NT2/D1 (cell line): ENCODE measurements around the gene TOMM70.

Source experiments
- DNase-seq: peaks from one replicate; pipeline ENCODE4 v3.0.0-alpha.2; 2011; ENCODE audit warnings: low read depth, low spot score
- H3K27me3 ChIP-seq: 2 replicates; pipeline ENCODE4 v1.6.0; 2011; ENCODE audit warnings: mild to moderate bottlenecking; ENCODE audit not compliant: insufficient read length, insufficient read depth
- H3K36me3 ChIP-seq: 2 replicates; pipeline ENCODE4 v1.6.1; 2011; ENCODE audit warnings: mild to moderate bottlenecking, low read length, mixed read lengths; ENCODE audit not compliant: insufficient read depth, insufficient read length
- H3K4me1 ChIP-seq: 2 replicates; pipeline ENCODE4 v1.5.1; 2011; ENCODE audit not compliant: insufficient read depth, insufficient read length
- H3K4me3 ChIP-seq: 2 replicates; pipeline ENCODE4 v1.5.1; 2011; ENCODE audit warnings: low read depth; ENCODE audit not compliant: insufficient read length
- H3K9ac ChIP-seq: 2 replicates; pipeline ENCODE4 v1.6.0; 2011; ENCODE audit warnings: low read depth; ENCODE audit not compliant: insufficient read length
- H3K9me3 ChIP-seq: 2 replicates; pipeline ENCODE4 v1.5.1; 2011; ENCODE audit warnings: mild to moderate bottlenecking, low read length; ENCODE audit not compliant: insufficient read depth
- SUZ12 ChIP-seq: IDR thresholded peaks from 2 replicates; pipeline ENCODE4 v1.6.1; 2011; ENCODE audit not compliant: insufficient read length, insufficient read depth; ENCODE audit errors: extremely low read depth
- YY1 ChIP-seq: IDR thresholded peaks from 2 replicates; pipeline ENCODE4 v1.6.1; 2011; ENCODE audit not compliant: insufficient read length, insufficient read depth
- ZNF274 ChIP-seq: IDR thresholded peaks from 2 replicates; pipeline ENCODE4 v1.6.1; 2011; ENCODE audit warnings: mild to moderate bottlenecking, low read depth, low read length

TOMM70 gene

GRCh38 chr3:100423611-100424010 is 22.7 kb upstream of the TOMM70 start:
- DNase-seq: no peak
- TF ChIP-seq YY1 (no peak), ZNF274 (no peak), SUZ12 (no peak)
- Histone ChIP-seq H3K9me3 (no peaks in the 10 kb centered on the region), H3K4me1 (peaks cover 3% of the 10 kb centered on the region), H3K9ac (no peak overlapping the region), H3K36me3 (no peaks in the 10 kb centered on the region), H3K4me3 (no peak overlapping the region), H3K27me3 (no peaks in the 10 kb centered on the region)

- H3K9me3 ChIP-seq: no peaks in the 10 kb centered on the region
- no peak overlapping the region for H3K9ac ChIP-seq
- TF ChIP-seq ZNF274 (no peak), SUZ12 (no peak), YY1 (no peak)
- peaks cover 3% of the 10 kb centered on the region for H3K4me1 ChIP-seq
- H3K27me3 ChIP-seq: no peaks in the 10 kb centered on the region
- H3K4me3 ChIP-seq: no peak overlapping the region
- H3K36me3 ChIP-seq: no peaks in the 10 kb centered on the region
- no peak for DNase-seq
Measured at GRCh38 chr3:100420885-100421284, 20.0 kb upstream of the TOMM70 start.

GRCh38 chr3:100419406-100419805 is 18.5 kb upstream of the TOMM70 start:
- TF ChIP-seq YY1: no peak
- no peak for TF ChIP-seq ZNF274
- TF ChIP-seq SUZ12: no peak
- Histone ChIP-seq H3K36me3 (no peaks in the 10 kb centered on the region), H3K27me3 (no peaks in the 10 kb centered on the region), H3K9me3 (no peaks in the 10 kb centered on the region), H3K4me1 (peaks cover 2% of the 10 kb centered on the region), H3K4me3 (no peak overlapping the region), H3K9ac (no peak overlapping the region)
- no peak for DNase-seq

GRCh38 chr3:100416863-100417262 is 16.0 kb upstream of the TOMM70 start:
- TF ChIP-seq SUZ12 (no peak), ZNF274 (no peak), YY1 (no peak)
- no peak for DNase-seq
- Histone ChIP-seq H3K9me3 (no peaks in the 10 kb centered on the region), H3K4me3 (no peak overlapping the region), H3K36me3 (peaks cover 4% of the 10 kb centered on the region), H3K9ac (no peak overlapping the region), H3K27me3 (no peaks in the 10 kb centered on the region), H3K4me1 (no peaks in the 10 kb centered on the region)

- Histone ChIP-seq H3K36me3 (peaks cover 5% of the 10 kb centered on the region), H3K4me3 (no peak overlapping the region), H3K4me1 (no peaks in the 10 kb centered on the region), H3K27me3 (no peaks in the 10 kb centered on the region), H3K9ac (no peak overlapping the region), H3K9me3 (no peaks in the 10 kb centered on the region)
- TF ChIP-seq SUZ12 (no peak), ZNF274 (no peak), YY1 (no peak)
- DNase-seq: no peak
Measured at GRCh38 chr3:100416176-100416575, 15.3 kb upstream of the TOMM70 start.

- peaks cover 11% of the 10 kb centered on the region for H3K36me3 ChIP-seq
- H3K27me3 ChIP-seq: no peaks in the 10 kb centered on the region
- H3K4me3 ChIP-seq: no peak overlapping the region
- no peaks in the 10 kb centered on the region for H3K4me1 ChIP-seq
- no peak overlapping the region for H3K9ac ChIP-seq
- DNase-seq: no peak
- H3K9me3 ChIP-seq: no peaks in the 10 kb centered on the region
- no peak for TF ChIP-seq ZNF274
- TF ChIP-seq SUZ12: no peak
- no peak for TF ChIP-seq YY1
Measured at GRCh38 chr3:100413613-100414012, 12.7 kb upstream of the TOMM70 start.

- DNase-seq: no peak
Measured at GRCh38 chr3:100412912-100413590, 12.2 kb upstream of the TOMM70 start.

More at GRCh38 chr3:100412912-100413590, 12.2 kb upstream of the TOMM70 start:
- Histone ChIP-seq H3K4me1 (no peaks in the 10 kb centered on the region), H3K9me3 (no peaks in the 10 kb centered on the region; the same call in 1 of the 2 replicates), H3K9ac (no peak overlapping the region), H3K27me3 (no peaks in the 10 kb centered on the region), H3K4me3 (no peak overlapping the region), H3K36me3 (peaks cover 11% of the 10 kb centered on the region)
- TF ChIP-seq YY1 (no peak), ZNF274 (no peak), SUZ12 (no peak)
